ENCODE results near the gene EDRF1.
"Not testable (repeated sequence)": the region's sequence is repeated elsewhere in the genome, so short reads cannot be mapped to it uniquely, and the experiment has no call there.

The EDRF1 gene

DNA sequence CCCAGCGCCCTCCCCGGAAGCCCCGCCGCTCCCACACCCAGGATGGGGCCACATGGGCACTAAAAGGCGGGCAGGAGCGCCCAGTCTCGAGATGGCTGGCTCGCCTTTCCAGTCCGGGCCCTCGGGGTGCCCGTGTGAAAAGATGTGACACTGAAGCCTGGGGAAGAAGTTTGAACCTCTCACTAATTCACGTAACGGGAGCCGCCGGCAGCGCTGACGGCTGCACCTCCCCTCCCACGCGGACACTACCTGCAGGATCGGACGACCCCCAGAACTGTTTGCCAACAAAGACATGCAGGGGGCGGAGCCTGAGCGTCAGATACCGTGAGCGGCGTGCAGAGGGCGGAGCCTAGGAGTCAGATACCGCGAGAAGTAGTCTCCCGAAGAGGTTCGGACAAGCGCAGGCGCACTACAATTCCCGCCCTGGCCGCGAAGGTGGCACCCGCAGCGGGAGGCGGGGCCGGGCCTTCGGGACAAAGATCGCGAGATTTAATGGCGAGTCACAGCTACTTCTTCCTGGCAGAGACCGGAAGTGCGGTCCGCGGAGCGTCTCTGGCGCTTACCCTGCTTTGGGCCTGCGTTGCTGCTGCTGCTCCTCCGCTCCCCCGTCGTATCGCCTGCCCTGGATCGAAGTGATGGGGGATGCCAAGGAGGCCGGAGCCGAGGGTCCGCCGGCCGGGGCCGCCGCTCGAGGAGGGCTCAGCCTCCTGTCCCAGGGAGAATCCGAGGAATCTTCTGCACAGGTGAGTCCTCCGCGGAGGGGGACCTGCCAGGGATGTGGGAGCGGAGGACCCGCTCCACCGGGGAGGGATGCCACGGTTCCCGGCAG is at the start of gene EDRF1:
Gene EDRF1, plus strand, starts transcription at position 537 of the 829 bp plus-strand sequence. Its CDS starts 99 bp downstream, at position 636.
- DNase-seq (ENCODE audit: low spot score), result peak; percentile 99

- DNase-seq (ENCODE audit: low spot score), result no peak
Observed at GRCh38 chr10:125672884-125673283, 46.6 kb upstream of the EDRF1 start.

DNA sequence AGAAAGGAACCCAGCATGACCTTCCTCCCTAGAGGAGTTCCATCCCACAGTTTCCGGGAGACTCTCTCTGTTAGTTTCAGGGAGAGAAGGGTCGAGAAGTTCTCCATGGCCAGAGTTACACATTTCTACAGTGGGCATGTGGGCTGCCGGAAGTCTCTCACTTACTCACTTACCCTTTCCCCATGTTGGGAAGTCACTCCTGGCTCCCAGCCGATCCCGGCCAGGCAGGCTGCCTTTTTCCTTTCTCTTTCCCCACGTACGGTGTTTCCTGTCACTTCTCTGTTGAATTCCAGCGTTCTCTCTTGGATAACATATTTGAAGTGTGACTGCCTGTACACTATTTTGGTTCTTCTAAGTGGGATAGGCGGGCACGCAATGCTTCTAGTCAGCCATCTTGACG is 40.1 kb upstream of the EDRF1 start:
- DNase-seq (ENCODE audit: low spot score), result no peak

DNA sequence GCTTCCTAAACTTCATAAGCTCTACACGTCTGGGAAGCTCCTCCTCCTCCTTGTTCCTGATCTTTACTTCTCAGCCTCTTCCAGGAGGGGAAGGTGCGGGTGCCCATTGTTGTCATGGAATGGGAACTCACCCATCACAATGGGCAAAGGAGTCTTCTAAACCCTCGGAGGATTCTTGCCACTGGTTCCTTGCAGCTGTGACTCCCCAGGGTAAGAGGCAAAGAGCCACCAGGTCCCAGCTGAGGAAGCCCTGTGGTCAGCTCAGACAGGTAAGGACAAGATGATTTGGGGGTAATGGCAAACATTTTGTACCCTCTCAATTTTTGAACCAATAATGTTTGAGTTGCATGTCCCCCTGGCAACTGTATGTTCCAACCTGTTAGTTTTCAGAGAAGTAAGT is 36.4 kb upstream of the EDRF1 start, which contains the start of gene TEX36:
Gene TEX36, minus strand, starts transcription at position 101 of the 400 bp plus-strand sequence. CDS start 174 bp downstream, outside the sequence.
- no peak for DNase-seq (ENCODE audit: low spot score)

DNA sequence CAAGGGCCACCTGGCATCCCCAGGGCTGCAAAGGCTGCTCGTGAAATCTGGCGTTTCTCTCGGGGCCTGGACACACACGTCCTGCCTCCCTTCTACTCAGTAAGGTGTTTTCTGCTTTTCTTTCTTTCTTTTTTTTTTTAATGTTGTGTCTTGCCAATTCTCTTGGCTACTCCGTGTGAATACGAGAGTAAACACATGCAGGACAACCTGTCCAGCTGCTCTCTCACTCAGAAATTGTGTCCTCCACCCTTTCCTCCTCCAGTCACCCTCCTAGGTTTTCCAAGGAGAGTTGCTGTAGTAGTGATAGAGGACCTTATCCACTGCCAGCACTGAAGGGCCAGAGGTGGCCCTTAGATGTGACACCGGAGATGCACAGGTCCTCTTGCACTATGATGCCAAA is 35.7 kb upstream of the EDRF1 start:
- DNase-seq (ENCODE audit: low spot score), result no peak

GRCh38 chr10:125684581-125684980 is 34.9 kb upstream of the EDRF1 start:
- DNase-seq (ENCODE audit: low spot score), result no peak

DNA sequence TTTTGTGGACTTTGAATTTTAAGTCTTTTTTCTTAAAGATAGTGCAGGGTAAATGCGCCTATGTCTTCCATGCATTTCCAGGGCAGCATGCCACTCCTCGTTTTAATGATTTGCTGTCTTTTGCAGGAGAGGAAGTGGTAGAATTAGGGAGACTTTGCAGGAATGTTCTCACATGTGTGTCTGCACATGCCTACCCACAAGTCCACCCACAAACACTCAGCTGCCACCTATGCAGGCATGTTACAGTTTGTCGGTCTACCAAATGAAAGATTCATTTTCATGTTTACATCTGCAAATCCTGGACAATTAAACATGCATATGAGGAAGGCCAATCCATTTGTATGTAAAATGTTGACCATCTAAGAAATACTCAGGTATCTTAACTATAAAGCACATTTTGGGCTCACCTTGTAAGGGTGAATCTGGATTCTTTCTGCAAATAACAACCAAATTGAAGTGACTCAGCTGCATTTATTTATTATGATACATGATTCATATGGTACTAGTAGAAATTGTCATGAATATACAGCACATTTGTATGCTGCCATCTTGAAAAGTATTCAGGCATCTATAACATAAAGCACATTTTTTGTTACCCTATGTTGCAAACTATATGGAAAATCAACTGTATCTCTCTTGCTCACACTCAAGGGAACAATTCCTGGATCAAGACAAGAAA is 31.9 kb upstream of the EDRF1 start:
- no peak for DNase-seq (ENCODE audit: low spot score)

- DNase-seq (ENCODE audit: low spot score), result no peak
Observed at GRCh38 chr10:125689955-125690569, 29.4 kb upstream of the EDRF1 start.

- no peak for DNase-seq (ENCODE audit: low spot score)
Observed at GRCh38 chr10:125691160-125691981, 28.1 kb upstream of the EDRF1 start.

DNA sequence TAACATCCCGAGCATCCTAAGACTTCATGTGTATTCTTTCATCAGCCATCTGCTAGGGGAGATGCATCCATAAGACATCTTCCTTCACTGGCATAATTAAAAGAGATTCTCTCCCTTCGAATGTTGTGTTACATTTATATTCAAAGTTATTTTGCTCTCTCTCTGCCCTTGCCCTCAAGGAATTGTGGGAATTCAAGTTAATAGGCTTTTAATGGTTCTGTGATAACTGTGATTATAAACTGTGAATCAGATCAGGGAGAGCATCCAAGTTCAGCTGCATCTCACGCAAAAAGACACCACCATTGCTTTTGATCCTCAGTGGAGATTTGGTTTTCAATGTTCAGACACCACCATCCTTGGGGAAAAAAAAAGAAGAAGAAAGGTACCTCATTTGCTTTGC is 27.3 kb upstream of the EDRF1 start:
- no peak for DNase-seq (ENCODE audit: low spot score)

DNA sequence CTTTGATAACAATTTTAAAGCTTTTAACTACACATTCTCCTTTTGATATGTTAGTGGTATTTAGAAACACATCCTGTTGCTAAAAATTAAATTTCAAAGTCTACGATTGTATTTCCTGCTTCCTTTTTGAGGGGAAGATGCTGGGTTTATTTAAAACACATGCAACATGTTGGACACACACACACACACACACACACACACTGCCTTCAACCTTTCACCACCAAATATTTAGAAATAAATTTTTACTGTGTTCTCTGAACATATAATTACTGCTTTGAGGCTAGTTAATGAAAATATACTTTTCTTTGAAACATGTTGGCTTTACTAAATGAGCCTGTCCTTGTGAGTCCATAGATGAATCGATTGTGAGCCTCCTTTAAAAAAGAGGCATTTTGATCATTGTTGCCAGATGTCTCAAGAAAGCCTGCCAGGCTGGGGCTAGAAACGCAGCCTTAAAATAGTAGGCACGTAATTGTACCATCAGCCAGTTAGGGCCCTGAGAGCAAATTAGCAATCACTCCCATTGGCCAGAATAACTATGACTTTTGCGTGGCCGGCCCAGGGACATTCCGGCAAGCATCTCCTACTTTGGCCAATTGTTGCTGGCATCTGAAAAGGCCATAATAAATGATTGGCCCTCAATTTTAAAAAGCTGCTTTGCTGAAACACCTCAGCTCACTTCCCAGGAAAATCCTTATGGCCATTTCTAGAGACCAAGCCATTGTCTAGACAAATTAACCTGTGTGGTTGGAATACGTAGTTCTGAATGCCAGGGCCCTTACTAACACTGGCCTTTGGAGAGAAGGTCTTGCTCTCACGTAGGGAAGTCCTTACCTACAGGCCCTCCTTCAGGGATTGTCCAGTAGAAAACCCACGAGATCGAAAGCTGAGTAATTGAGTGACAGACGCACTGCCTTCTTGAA is 26.6 kb upstream of the EDRF1 start:
- no peak for DNase-seq (ENCODE audit: low spot score)

GRCh38 chr10:125693524-125693847 is 26.0 kb upstream of the EDRF1 start:
- DNase-seq (ENCODE audit: low spot score), result no peak

DNA sequence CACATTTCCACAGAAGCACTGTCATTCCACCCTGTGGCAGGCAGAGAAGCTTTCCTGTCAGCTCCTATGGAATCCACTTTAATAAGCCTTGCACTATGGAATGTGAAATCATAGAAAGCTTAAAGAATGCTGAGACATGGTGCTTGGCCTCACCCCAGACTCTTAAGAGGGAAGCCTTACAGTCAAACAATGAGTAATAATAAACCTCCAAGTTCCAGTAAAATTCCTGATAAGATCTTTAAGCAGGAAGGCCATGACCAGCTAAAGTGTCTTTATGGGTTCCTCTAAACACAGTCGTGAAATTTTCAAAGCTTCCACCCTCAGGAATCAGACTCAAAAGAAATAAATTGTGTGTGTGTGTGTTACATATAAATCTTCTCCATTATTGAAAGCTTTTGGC is 24.6 kb upstream of the EDRF1 start:
- no peak for DNase-seq (ENCODE audit: low spot score)

DNA sequence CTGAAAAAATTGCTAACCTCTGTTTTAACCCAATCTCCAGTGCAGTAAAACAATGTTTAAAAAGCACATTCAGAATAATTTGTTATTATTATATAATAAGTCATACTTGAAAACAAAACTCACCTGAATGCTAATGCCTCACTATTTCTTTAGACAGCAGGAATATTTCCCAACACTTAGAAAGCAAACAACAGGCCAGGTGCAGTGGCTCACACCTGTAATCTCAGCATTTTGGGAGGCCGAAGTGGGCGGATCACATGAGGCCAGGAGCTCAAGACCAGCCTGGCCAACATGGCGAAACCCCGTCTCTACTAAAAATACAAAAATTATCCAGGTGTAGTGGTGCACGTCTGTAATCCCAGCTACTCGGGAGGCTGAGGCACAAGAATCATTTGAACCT is 22.6 kb upstream of the EDRF1 start:
- DNase-seq (ENCODE audit: low spot score), result not testable (repeated sequence)

DNA sequence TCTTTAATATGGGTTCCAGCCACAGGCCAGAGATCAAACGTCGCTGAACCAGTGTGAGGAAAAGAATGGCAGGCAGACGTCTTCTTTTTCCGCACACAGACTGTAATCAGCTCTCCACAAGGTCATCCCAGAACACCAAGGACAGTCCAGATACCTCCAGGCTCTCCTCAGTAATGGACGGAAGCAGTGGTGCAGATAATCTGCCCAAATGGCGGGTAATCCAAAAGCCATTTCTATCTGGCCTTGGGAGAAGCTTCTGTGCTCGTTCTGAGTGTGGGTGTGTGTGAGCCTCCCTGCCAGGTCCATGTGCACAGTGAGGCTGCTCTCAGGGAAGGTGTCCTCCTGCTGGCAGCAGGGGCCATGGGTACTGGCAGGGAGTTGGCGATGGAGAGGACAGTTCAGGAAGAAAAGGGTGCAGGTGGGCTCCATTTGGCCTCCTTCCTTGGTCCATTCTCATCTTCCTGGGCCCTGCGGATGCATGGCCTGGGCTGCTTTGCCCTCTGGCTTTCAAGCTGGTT is 21.0 kb upstream of the EDRF1 start:
- no peak for DNase-seq (ENCODE audit: low spot score)

DNA sequence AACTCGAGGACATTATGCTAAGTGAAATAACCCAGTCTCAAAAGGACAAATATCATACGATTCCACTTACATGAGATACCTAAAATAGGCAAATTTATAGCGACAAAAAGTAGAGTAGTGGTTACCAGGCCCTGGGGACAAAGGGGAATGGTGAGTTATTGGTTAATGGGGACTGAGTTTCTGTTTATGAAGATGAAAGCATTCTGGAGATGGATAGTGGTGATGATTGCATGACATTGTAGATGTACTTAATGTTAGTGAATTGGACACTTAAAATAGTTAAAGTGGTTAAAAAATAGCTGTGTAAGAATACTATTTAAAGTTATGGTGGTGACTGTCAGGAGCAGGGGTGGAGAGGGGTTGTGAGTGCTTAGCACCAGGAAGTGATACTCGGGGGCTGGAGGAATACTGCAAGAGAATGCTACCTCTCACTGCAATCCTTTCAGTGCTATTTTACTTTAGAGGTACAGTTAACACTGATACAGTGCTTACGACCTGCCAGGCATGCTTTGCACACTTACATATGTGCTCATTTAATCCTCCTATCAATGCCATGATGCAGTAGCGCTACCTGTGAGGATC is 19.9 kb upstream of the EDRF1 start:
- no peak for DNase-seq (ENCODE audit: low spot score)

DNA sequence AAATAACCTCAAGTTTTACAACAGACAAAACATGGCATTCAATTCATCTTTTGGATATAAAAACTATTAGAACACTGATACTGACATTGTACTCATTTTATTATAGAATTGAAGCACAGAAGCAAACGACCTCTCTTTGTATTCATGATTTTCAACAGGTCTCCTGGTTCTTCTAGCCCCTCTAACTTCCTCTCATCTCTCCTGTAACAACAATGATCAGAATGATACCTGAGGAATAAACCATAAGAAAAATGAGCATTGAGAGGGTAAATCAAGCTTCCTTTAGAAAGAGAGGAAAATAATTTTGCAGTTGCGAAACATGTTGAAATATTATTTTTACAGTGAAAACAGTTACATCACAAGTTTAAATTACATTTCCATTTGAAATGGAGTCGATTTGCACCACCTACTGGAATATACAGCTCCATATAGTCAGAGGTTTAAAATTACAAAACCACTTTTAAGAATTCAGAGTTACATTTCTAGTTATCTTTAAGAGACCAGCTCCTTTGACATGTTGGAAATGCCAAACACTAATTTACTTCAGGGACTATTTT is 19.1 kb upstream of the EDRF1 start:
- DNase-seq (ENCODE audit: low spot score), result no peak

GRCh38 chr10:125707541-125708468 is 11.7 kb upstream of the EDRF1 start:
- no peak for DNase-seq (ENCODE audit: low spot score)

DNA sequence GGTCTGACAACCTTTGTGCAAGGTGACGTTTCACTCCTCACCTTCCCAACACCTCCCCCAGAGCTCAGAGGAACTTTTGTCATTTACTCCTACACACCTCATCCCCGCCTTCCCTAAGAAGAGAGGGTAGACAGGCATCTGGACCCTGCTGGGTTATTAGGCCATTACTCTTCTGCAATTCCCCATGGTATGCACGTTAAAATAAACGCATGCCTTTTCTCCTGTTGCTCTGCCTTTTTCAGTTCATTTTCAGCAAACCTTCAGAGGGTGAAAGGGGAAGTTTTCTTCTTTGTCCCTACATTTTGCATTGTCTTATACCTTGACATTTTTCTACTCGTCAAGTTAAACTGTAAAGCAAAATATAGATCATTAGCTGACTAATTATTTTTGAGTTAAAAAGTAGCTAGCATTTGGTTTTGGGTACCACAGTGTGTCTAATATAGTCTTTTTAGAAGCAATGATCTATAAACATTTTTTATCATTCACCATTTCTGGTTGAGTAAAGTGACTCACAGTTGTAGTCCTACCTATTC is 10.5 kb upstream of the EDRF1 start:
- no peak for DNase-seq (ENCODE audit: low spot score)
